Breast epithelium (tissue), 3 donors: ENCODE measurements around the gene GPR3.

Experiments used
- CTCF ChIP-seq, 3 donors: fragments of 450-650 bp; IDR thresholded peaks; one replicate each; pipeline ENCODE4 v1.5.1; 2016 to 2017; ENCODE audit warnings: antibody characterized with exemption in 3 of 3, mild to moderate bottlenecking in 3 of 3, moderate library complexity in 3 of 3
- POLR2A ChIP-seq: fragments of 450-650 bp; IDR thresholded peaks from one replicate; pipeline ENCODE4 v1.6.1; 2016; ENCODE audit warnings: antibody characterized with exemption, mild to moderate bottlenecking, moderate library complexity
- POLR2AphosphoS5 ChIP-seq, 3 donors: sonication (generic); formaldehyde crosslinking; IDR thresholded peaks; one replicate each; pipeline ENCODE4 v1.6.1; 2017; ENCODE audit warnings: antibody characterized with exemption in 3 of 3

GRCh38 chr1:27439150-27439549 is 46.7 kb downstream of the GPR3 start:
- TF ChIP-seq POLR2A, result no peak
- no peak for TF ChIP-seq CTCF (IDR thresholded peaks at IDR 0.05)
- TF ChIP-seq POLR2AphosphoS5 (IDR thresholded peaks at IDR 0.05), result no peak
